Loucy (cell line): ENCODE measurements around the gene OR51G2.

ENCODE experiments used
- EZH2phosphoT487 ChIP-seq: fragments of 200-600 bp; IDR thresholded peaks from 2 replicates; pipeline ENCODE4 v1.6.1; 2018; ENCODE audit warnings: antibody characterized with exemption, mild to moderate bottlenecking, moderate library complexity, borderline replicate concordance
- TF ChIP-seq, protein P1 (sequence below): fragments of 200-600 bp; sonication (generic); conservative IDR thresholded peaks from 2 replicates; pipeline ENCODE4 v1.5.1; 2014; ENCODE audit warnings: mild to moderate bottlenecking, antibody characterized with exemption, low read length

DNA sequence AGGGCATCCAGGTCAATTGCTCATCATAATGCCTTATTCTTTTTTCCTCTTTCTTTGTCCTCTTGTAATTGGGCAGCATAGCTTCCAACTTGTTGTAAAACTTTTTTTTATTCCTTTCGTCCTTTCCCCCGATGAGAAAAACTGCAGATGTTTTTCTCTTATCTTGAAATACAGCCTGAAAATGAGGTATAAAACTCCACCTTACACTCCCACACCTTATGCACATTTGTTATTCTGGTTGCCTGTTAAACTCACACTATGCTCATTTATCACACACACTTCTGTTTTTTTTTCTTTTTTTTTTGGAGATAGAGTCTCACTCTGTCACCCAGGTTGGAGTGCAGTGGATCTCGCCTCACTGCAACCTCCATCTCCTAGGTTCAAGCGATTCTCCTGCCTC is 38.2 kb upstream of the OR51G2 start:
- TF ChIP-seq, protein P1, sequence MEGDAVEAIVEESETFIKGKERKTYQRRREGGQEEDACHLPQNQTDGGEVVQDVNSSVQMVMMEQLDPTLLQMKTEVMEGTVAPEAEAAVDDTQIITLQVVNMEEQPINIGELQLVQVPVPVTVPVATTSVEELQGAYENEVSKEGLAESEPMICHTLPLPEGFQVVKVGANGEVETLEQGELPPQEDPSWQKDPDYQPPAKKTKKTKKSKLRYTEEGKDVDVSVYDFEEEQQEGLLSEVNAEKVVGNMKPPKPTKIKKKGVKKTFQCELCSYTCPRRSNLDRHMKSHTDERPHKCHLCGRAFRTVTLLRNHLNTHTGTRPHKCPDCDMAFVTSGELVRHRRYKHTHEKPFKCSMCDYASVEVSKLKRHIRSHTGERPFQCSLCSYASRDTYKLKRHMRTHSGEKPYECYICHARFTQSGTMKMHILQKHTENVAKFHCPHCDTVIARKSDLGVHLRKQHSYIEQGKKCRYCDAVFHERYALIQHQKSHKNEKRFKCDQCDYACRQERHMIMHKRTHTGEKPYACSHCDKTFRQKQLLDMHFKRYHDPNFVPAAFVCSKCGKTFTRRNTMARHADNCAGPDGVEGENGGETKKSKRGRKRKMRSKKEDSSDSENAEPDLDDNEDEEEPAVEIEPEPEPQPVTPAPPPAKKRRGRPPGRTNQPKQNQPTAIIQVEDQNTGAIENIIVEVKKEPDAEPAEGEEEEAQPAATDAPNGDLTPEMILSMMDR, result no peak
- no peak for TF ChIP-seq EZH2phosphoT487
